ENCODE results near the gene ITGA1.

DNA sequence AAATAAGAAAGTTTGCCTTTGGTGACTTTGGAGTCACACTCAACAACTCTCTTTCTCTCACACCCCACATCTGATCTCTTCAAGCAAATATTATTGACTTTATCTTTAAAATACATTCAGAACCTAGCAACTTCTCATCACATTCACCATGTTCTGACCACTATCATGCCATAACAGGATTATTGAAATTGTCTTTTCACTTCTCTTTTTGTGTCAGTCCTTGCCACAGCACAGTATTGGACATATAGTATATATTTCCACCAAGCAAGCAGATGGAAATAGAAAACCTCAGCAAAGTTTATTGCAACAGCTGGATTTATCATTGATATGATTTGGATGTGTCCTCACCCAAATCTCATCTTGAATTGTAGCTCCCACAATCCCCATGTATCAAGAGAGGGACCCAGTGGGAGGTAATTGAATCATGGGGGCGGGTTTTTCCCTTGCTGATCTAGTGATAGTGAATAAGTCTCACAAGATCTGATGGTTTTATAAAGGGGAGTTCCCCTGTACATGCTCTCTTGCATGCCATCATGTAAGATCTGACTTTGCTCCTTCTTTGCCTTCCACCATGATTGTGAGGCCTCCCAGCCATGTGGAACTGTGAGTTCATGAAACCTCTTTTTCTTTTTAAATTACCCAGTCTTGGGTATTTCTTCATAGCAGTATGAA is 26.9 kb upstream of the ITGA1 start:
- TF ChIP-seq CTCF (IDR thresholded peaks at IDR 0.05) (no peak), EP300 (IDR thresholded peaks at IDR 0.05) (no peak), POLR2A (IDR thresholded peaks at IDR 0.05) (no peak), POLR2AphosphoS5 (IDR thresholded peaks at IDR 0.05) (no peak)
